GM23338 (cell line): Measurements from ENCODE around the gene CMTM5. TPM values are rescaled to one million over a fixed set of nuclear protein-coding genes. Genes with fewer than 3 reads are reported as not detected.

Experiments
- ATAC-seq: fragments of 200-7000 bp; cut with Tn5 transposase; 3 replicates; pipeline ENCODE4 v1.9.1; 2020
- DNase-seq: peaks from one replicate; pipeline ENCODE4 v3.0.0-alpha.2; 2015; ENCODE audit warnings: low spot score
- H2AFZ ChIP-seq: fragments of 200-600 bp; sonication (generic); 2 replicates; pipeline ENCODE4 v1.8.0; 2016; ENCODE audit warnings: antibody characterized with exemption, mild to moderate bottlenecking, moderate library complexity
- H3F3A ChIP-seq: fragments of 200-600 bp; sonication (generic); replicated peaks from 2 replicates; pipeline ENCODE4 v1.8.0; 2017; ENCODE audit warnings: antibody characterized with exemption, mixed run types, low read depth
- H3K27ac ChIP-seq: fragments of 200-600 bp; sonication (generic); 2 replicates; pipeline ENCODE4 v1.6.1; 2016; ENCODE audit warnings: low read depth
- H3K27me3 ChIP-seq: fragments of 200-600 bp; sonication (generic); 2 replicates; pipeline ENCODE4 v1.8.0; 2016; ENCODE audit warnings: mild to moderate bottlenecking, mixed run types, moderate library complexity; ENCODE audit not compliant: insufficient read depth
- H3K36me3 ChIP-seq: fragments of 200-600 bp; sonication (generic); 2 replicates; pipeline ENCODE4 v1.8.0; 2016; ENCODE audit warnings: mild to moderate bottlenecking; ENCODE audit not compliant: insufficient read depth
- H3K4me1 ChIP-seq: fragments of 200-600 bp; sonication (generic); 2 replicates; pipeline ENCODE4 v1.8.0; 2016; ENCODE audit warnings: mild to moderate bottlenecking, moderate library complexity; ENCODE audit not compliant: insufficient read depth
- H3K4me2 ChIP-seq: fragments of 200-600 bp; sonication (generic); 2 replicates; pipeline ENCODE4 v1.7.1; 2017; ENCODE audit warnings: mixed run types
- H3K4me3 ChIP-seq: fragments of 200-600 bp; sonication (generic); 2 replicates; pipeline ENCODE4 v1.6.1; 2016; ENCODE audit warnings: mixed run types
- H3K79me2 ChIP-seq: fragments of 200-600 bp; sonication (generic); replicated peaks from 2 replicates; pipeline ENCODE4 v1.8.0; 2017; ENCODE audit warnings: mild to moderate bottlenecking; ENCODE audit not compliant: insufficient read depth
- H3K9me2 ChIP-seq: fragments of 200-600 bp; sonication (generic); 2 replicates; pipeline ENCODE4 v1.8.0; 2017; ENCODE audit not compliant: insufficient read depth
- H4K20me1 ChIP-seq: fragments of 200-600 bp; sonication (generic); replicated peaks from 2 replicates; pipeline ENCODE4 v1.8.0; 2017; ENCODE audit warnings: mild to moderate bottlenecking; ENCODE audit not compliant: insufficient read depth
- H3K27ac Mint-ChIP-seq: 2 replicates; pipeline ENCODE4 v1.8.0; 2020; ENCODE audit warnings: inconsistent platforms, mild to moderate bottlenecking, moderate library complexity, mixed read lengths
- H3K27me3 Mint-ChIP-seq: 3 replicates; pipeline ENCODE4 v1.8.0; 2022; ENCODE audit warnings: low read depth, mild to moderate bottlenecking, moderate library complexity, mixed read lengths, inconsistent platforms; ENCODE audit not compliant: insufficient read depth, poor library complexity
- H3K36me3 Mint-ChIP-seq: 3 replicates; pipeline ENCODE4 v1.8.0; 2021; ENCODE audit warnings: low read depth, mild to moderate bottlenecking, inconsistent platforms, moderate library complexity, mixed read lengths
- H3K4me1 Mint-ChIP-seq: 3 replicates; pipeline ENCODE4 v1.8.0; 2020; ENCODE audit warnings: mild to moderate bottlenecking, inconsistent platforms, mixed read lengths
- H3K4me3 Mint-ChIP-seq: 3 replicates; pipeline ENCODE4 v1.8.0; 2021; ENCODE audit warnings: moderate library complexity, mild to moderate bottlenecking, inconsistent platforms, mixed read lengths
- H3K9me3 Mint-ChIP-seq: 3 replicates; pipeline ENCODE4 v1.8.0; 2020; ENCODE audit warnings: moderate library complexity, mild to moderate bottlenecking, inconsistent platforms, mixed read lengths
- EZH2 ChIP-seq: fragments of 200-600 bp; sonication (generic); IDR thresholded peaks from one replicate; pipeline ENCODE4 v1.8.0; 2017; ENCODE audit warnings: antibody characterized with exemption, mild to moderate bottlenecking, low read depth; ENCODE audit not compliant: unreplicated experiment
- EZH2phosphoT487 ChIP-seq: fragments of 200-600 bp; sonication (generic); IDR thresholded peaks from one replicate; pipeline ENCODE4 v1.8.1; 2018; ENCODE audit warnings: antibody characterized with exemption; ENCODE audit not compliant: unreplicated experiment
- JUNB ChIP-seq: IDR thresholded peaks from one replicate; pipeline ENCODE4 v1.6.1; 2016; ENCODE audit warnings: antibody characterized with exemption; ENCODE audit not compliant: unreplicated experiment
- polyA plus RNA-seq: library from polyadenylated mRNA; unstranded; fragments of >200 nt; fragmentation: Nextera tagmentation; extraction: Ambion mirVana; gene quantifications from 2 replicates; pipeline ENCODE4 v1.2.1, GENCODE V29; 2016
- total RNA-seq: library from RNA; depleted of rRNA; stranded (reverse); fragments of >200 nt; shearing (Covaris generic); gene quantifications from 2 replicates; pipeline ENCODE4 v1.2.3, GENCODE V29; 2014
- TF ChIP-seq, protein P1 (sequence below): IDR thresholded peaks from one replicate; pipeline ENCODE4 v1.6.1; 2018; ENCODE audit warnings: antibody characterized with exemption; ENCODE audit not compliant: unreplicated experiment
- TF ChIP-seq, protein P2 (sequence below), 2 experiments: fragments of 200-600 bp in 1 of 2; sonication (generic) in 1 of 2; conservative IDR thresholded peaks; 2 replicates each; pipeline versions ENCODE4 v1.5.1 to v1.6.1; 2016 to 2017; ENCODE audit warnings: antibody characterized with exemption in 2 of 2, low read depth in 2 of 2, mild to moderate bottlenecking in 2 of 2, moderate library complexity in 1 of 2

CMTM5 gene
- total and polyA plus RNA-seq, 2 experiments from 2014 or later, result 0.24 TPM; not detected in 1

DNA sequence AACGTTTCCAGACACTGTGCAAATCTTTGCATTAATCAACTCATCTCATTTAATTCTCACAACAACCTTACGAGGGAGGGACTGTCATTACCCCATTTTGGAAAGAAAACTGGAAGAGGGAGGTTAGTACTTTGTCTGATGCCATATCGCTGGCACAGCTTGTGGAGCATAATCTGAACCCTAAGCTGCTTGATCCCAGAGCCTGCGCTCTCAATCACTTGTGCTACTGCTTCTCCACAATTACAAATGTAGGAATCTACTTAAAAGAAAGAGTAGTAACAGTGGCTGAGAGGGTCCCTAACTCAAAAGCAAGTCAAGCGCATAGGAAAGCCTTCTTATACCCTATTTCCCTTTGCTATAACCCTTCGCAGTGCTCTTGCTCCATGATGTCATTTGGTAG lies 15.1 kb upstream of the CMTM5 start (continued):
- TF ChIP-seq, protein P1, sequence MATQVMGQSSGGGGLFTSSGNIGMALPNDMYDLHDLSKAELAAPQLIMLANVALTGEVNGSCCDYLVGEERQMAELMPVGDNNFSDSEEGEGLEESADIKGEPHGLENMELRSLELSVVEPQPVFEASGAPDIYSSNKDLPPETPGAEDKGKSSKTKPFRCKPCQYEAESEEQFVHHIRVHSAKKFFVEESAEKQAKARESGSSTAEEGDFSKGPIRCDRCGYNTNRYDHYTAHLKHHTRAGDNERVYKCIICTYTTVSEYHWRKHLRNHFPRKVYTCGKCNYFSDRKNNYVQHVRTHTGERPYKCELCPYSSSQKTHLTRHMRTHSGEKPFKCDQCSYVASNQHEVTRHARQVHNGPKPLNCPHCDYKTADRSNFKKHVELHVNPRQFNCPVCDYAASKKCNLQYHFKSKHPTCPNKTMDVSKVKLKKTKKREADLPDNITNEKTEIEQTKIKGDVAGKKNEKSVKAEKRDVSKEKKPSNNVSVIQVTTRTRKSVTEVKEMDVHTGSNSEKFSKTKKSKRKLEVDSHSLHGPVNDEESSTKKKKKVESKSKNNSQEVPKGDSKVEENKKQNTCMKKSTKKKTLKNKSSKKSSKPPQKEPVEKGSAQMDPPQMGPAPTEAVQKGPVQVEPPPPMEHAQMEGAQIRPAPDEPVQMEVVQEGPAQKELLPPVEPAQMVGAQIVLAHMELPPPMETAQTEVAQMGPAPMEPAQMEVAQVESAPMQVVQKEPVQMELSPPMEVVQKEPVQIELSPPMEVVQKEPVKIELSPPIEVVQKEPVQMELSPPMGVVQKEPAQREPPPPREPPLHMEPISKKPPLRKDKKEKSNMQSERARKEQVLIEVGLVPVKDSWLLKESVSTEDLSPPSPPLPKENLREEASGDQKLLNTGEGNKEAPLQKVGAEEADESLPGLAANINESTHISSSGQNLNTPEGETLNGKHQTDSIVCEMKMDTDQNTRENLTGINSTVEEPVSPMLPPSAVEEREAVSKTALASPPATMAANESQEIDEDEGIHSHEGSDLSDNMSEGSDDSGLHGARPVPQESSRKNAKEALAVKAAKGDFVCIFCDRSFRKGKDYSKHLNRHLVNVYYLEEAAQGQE, result no peak
- no peak for TF ChIP-seq JUNB
- TF ChIP-seq EZH2, result no peak

DNA sequence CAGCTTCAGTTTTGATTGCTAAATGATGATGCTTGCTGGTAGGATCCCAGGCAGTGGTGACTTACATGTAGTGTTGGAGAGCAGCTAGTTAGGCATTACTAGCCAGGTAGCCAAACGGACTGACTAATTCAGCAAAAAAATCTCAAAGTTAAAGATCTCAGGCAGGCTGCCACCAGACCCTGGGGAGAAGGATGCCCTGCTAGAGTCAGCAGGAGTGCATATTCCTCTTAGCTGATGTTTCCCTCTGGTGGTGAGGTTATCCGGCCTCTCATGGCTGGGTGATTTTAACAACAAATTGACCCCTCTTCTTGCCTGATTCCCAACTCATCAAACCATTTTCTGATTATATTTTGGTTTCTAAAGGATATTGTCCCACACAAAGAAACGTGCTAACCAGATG lies 14.6 kb upstream of the CMTM5 start:
- Histone ChIP-seq H2AFZ (no peak overlapping the region), H3K9me2 (no peaks in the 10 kb centered on the region), H3K27me3 (peaks cover 21% of the 10 kb centered on the region), H3K4me3 (no peak overlapping the region), H3K4me2 (no peak overlapping the region), H3F3A (peaks cover 16% of the 10 kb centered on the region), H4K20me1 (peaks cover 3% of the 10 kb centered on the region; the same call in 1 of the 2 replicates), H3K79me2 (peaks cover 6% of the 10 kb centered on the region; the same call in 1 of the 2 replicates), H3K27ac (no peak overlapping the region), H3K4me1 (peaks cover 29% of the 10 kb centered on the region), H3K36me3 (no peaks in the 10 kb centered on the region)
- Mint-ChIP-seq H3K36me3 (peaks cover 27% of the 10 kb centered on the region), H3K4me1 (peaks cover 41% of the 10 kb centered on the region), H3K4me3 (0 out of 3 replicates have a peak overlapping the region, but pooled peaks have one; percentile 16), H3K27me3 (peaks cover 28% of the 10 kb centered on the region), H3K9me3 (no peaks in the 10 kb centered on the region; the same call in 2 of the 3 replicates), H3K27ac (no peak overlapping the region)
- TF ChIP-seq EZH2phosphoT487, result no peak
- TF ChIP-seq, protein P2, sequence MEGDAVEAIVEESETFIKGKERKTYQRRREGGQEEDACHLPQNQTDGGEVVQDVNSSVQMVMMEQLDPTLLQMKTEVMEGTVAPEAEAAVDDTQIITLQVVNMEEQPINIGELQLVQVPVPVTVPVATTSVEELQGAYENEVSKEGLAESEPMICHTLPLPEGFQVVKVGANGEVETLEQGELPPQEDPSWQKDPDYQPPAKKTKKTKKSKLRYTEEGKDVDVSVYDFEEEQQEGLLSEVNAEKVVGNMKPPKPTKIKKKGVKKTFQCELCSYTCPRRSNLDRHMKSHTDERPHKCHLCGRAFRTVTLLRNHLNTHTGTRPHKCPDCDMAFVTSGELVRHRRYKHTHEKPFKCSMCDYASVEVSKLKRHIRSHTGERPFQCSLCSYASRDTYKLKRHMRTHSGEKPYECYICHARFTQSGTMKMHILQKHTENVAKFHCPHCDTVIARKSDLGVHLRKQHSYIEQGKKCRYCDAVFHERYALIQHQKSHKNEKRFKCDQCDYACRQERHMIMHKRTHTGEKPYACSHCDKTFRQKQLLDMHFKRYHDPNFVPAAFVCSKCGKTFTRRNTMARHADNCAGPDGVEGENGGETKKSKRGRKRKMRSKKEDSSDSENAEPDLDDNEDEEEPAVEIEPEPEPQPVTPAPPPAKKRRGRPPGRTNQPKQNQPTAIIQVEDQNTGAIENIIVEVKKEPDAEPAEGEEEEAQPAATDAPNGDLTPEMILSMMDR (conservative IDR thresholded peaks at IDR 0.05; ENCODE audit: low read depth in 2 of 2), result peak; percentile 32 to 42
- ATAC-seq (no peak), DNase-seq (peak; percentile 49)
